SK-N-SH (cell line): ENCODE results near the gene PUS3. TPM values are rescaled to one million over a fixed set of nuclear protein-coding genes. Genes with fewer than 3 reads are reported as not detected.

ENCODE experiments used
- CTCF ChIA-PET: fragments of 300-600, 350-600 bp; formaldehyde crosslinking; extraction: SDS; loops from one replicate; lab custom pipeline; 2021; lab: Yijun Ruan, JAX
- POLR2A ChIA-PET: fragments of 350-600 bp; sonication (Branson Sonifier 250); formaldehyde crosslinking; extraction: SDS; loops from one replicate; lab custom pipeline; 2020; ENCODE audit warnings: antibody characterized with exemption, inconsistent platforms; lab: Yijun Ruan, JAX
- DNase-seq: peaks from one replicate; pipeline ENCODE4 v3.0.0; 2012
- H2AFZ ChIP-seq: fragments of 200-600 bp; sonication (generic); 2 replicates; pipeline ENCODE4 v1.8.1; 2016; ENCODE audit warnings: antibody characterized with exemption, mild to moderate bottlenecking, low read depth
- H3F3A ChIP-seq: fragments of 200-600 bp; sonication (generic); replicated peaks from 2 replicates; pipeline ENCODE3; 2016; ENCODE audit warnings: antibody characterized with exemption, mild to moderate bottlenecking; ENCODE audit not compliant: insufficient read depth
- H3K27ac ChIP-seq, 2 experiments: fragments of 200-500 bp in 1 of 2; fragments of 200-600 bp in 1 of 2; sonication (Bioruptor generic) in 1 of 2; sonication (generic), shearing (Covaris generic) in 1 of 2; 2 replicates each; pipeline versions ENCODE4 v1.5.1 to v1.6.1; 2014 to 2016; ENCODE audit warnings: low read depth in 2 of 2, inconsistent platforms in 1 of 2, low read length in 1 of 2, mild to moderate bottlenecking in 1 of 2, mixed read lengths in 1 of 2
- H3K27me3 ChIP-seq: fragments of 200-600 bp; sonication (generic), shearing (Covaris generic); 2 replicates; pipeline ENCODE4 v1.6.1; 2016; ENCODE audit warnings: mixed run types; ENCODE audit not compliant: insufficient read depth
- H3K36me3 ChIP-seq, 2 experiments: fragments of 200-500 bp in 1 of 2; fragments of 200-600 bp in 1 of 2; sonication (Bioruptor generic) in 1 of 2; sonication (generic) in 1 of 2; replicated peaks in 1 of 2; 2 replicates each; pipeline versions ENCODE3 to v1.5.1; 2014 to 2016; ENCODE audit warnings: low read length in 1 of 2, mild to moderate bottlenecking in 1 of 2; ENCODE audit not compliant: insufficient read depth in 2 of 2, control insufficient read depth in 1 of 2
- H3K4me1 ChIP-seq, 2 experiments: fragments of 200-500 bp in 1 of 2; fragments of 200-600 bp in 1 of 2; sonication (Bioruptor generic) in 1 of 2; sonication (generic), shearing (Covaris generic) in 1 of 2; 2 replicates each; pipeline versions ENCODE4 v1.5.1 to v1.6.1; 2014 to 2016; ENCODE audit warnings: low read depth in 1 of 2, low read length in 1 of 2, mixed run types in 1 of 2; ENCODE audit not compliant: insufficient read depth in 2 of 2, control insufficient read depth in 1 of 2
- H3K4me2 ChIP-seq: fragments of 200-600 bp; sonication (generic), shearing (Covaris generic); 2 replicates; pipeline ENCODE4 v1.6.1; 2017; ENCODE audit warnings: mixed run types
- H3K4me3 ChIP-seq, 2 experiments: fragments of 200-500 bp in 1 of 2; fragments of 200-600 bp in 1 of 2; sonication (Bioruptor generic) in 1 of 2; sonication (generic), shearing (Covaris generic) in 1 of 2; 2 replicates each; pipeline versions ENCODE4 v1.5.1 to v1.8.1; 2014 to 2016; ENCODE audit warnings: low read depth in 2 of 2, inconsistent platforms in 1 of 2, low read length in 1 of 2, mild to moderate bottlenecking in 1 of 2, mixed read lengths in 1 of 2, moderate library complexity in 1 of 2
- H3K79me2 ChIP-seq: fragments of 200-600 bp; sonication (generic); 2 replicates; pipeline ENCODE4 v1.8.1; 2017; ENCODE audit warnings: mild to moderate bottlenecking; ENCODE audit not compliant: insufficient read depth
- H3K9ac ChIP-seq: fragments of 200-600 bp; sonication (generic); 2 replicates; pipeline ENCODE4 v1.6.1; 2017; ENCODE audit warnings: mixed run types
- H3K9me2 ChIP-seq: fragments of 200-600 bp; sonication (generic); 2 replicates; pipeline ENCODE4 v1.6.1; 2017; ENCODE audit warnings: mixed run types
- H3K9me3 ChIP-seq: fragments of 200-600 bp; sonication (generic); 2 replicates; pipeline ENCODE4 v1.6.1; 2017; ENCODE audit warnings: mixed run types, mild to moderate bottlenecking, moderate library complexity
- H4K20me1 ChIP-seq: fragments of 200-600 bp; sonication (generic); 2 replicates; pipeline ENCODE4 v1.6.1; 2017; ENCODE audit warnings: mild to moderate bottlenecking, mixed run types; ENCODE audit not compliant: insufficient read depth
- CHD2 ChIP-seq: fragments of 150-350 bp; IDR thresholded peaks from 2 replicates; pipeline ENCODE4 v1.6.1; 2018; ENCODE audit warnings: low read length; ENCODE audit not compliant: partially characterized antibody
- CTCF ChIP-seq: fragments of 200-600 bp; sonication (generic); IDR thresholded peaks from 2 replicates; pipeline ENCODE4 v1.6.1; 2017; ENCODE audit warnings: antibody characterized with exemption, mild to moderate bottlenecking, moderate library complexity
- EP300 ChIP-seq, 2 experiments: IDR thresholded peaks; 2 replicates each; pipeline versions ENCODE4 v1.4.0 to v1.6.1; 2012; ENCODE audit warnings: borderline replicate concordance in 1 of 2, low read depth in 1 of 2, low read length in 1 of 2
- FOSL2 ChIP-seq: IDR thresholded peaks from 2 replicates; pipeline ENCODE4 v1.4.0; 2012; ENCODE audit warnings: low read depth, mild to moderate bottlenecking, moderate library complexity, borderline replicate concordance
- FOXJ3 ChIP-seq: sonication (generic); formaldehyde crosslinking; IDR thresholded peaks from 2 replicates; pipeline ENCODE4 v1.5.1; 2020; ENCODE audit warnings: mild to moderate bottlenecking, missing genetic modification reagents
- GABPA ChIP-seq: IDR thresholded peaks from 2 replicates; pipeline ENCODE4 v1.4.0; 2012; ENCODE audit warnings: low read depth, mild to moderate bottlenecking
- GATA2 ChIP-seq: sonication (generic); formaldehyde crosslinking; IDR thresholded peaks from 2 replicates; pipeline ENCODE4 v1.5.0; 2020; ENCODE audit warnings: mild to moderate bottlenecking, missing genetic modification reagents
- IRF3 ChIP-seq: fragments of 150-350 bp; IDR thresholded peaks from 2 replicates; pipeline ENCODE4 v1.6.1; 2016; ENCODE audit warnings: mild to moderate bottlenecking, low read depth, low read length
- RAD21 ChIP-seq: IDR thresholded peaks from 2 replicates; pipeline ENCODE4 v1.6.1; 2012; ENCODE audit warnings: mild to moderate bottlenecking, low read length
- RCOR1 ChIP-seq: fragments of 150-350 bp; IDR thresholded peaks from 2 replicates; pipeline ENCODE4 v1.6.1; 2017; ENCODE audit warnings: antibody characterized with exemption, low read length
- RFX5 ChIP-seq: IDR thresholded peaks from 2 replicates; pipeline ENCODE4 v1.6.1; 2012; ENCODE audit warnings: mild to moderate bottlenecking, improper control_type of control experiment, low read length
- SIN3A ChIP-seq: IDR thresholded peaks from 2 replicates; pipeline ENCODE4 v1.6.1; 2012; ENCODE audit warnings: low read depth, mild to moderate bottlenecking, low read length, moderate library complexity, borderline replicate concordance
- SMC3 ChIP-seq: IDR thresholded peaks from 2 replicates; pipeline ENCODE4 v1.6.1; 2012; ENCODE audit warnings: low read depth, low read length, improper control_type of control experiment
- TAF1 ChIP-seq: IDR thresholded peaks from 2 replicates; pipeline ENCODE4 v1.6.1; 2012; ENCODE audit warnings: low read depth, mild to moderate bottlenecking, low read length, moderate library complexity, borderline replicate concordance
- TEAD4 ChIP-seq: IDR thresholded peaks from 2 replicates; pipeline ENCODE4 v1.4.0; 2012; ENCODE audit warnings: mild to moderate bottlenecking, borderline replicate concordance; ENCODE audit not compliant: insufficient read depth
- YY1 ChIP-seq: IDR thresholded peaks from 2 replicates; pipeline ENCODE4 v1.4.0; 2012; ENCODE audit warnings: low read depth, mild to moderate bottlenecking
- WGBS: methylation state at CpG from one replicate; pipeline ENCODE4 v1.1.6; 2017; ENCODE audit warnings: low lambda C conversion rate; 5-methylcytosine and 5-hydroxymethylcytosine counted together
- polyA plus RNA-seq, 3 experiments: library from polyadenylated mRNA; depleted of rRNA; stranded (reverse); fragments of >200 nt; gene quantifications; 2 replicates each; pipeline ENCODE4 v1.2.3, GENCODE V29; 2012
- TF ChIP-seq, protein P1 (sequence below): IDR thresholded peaks from 2 replicates; pipeline ENCODE4 v1.4.0; 2012; ENCODE audit warnings: low read depth, borderline replicate concordance

PUS3 gene
- polyA plus RNA-seq, 1 of the 3 experiments (the other 2 are of a cell fraction), result 7.0 TPM

DNA sequence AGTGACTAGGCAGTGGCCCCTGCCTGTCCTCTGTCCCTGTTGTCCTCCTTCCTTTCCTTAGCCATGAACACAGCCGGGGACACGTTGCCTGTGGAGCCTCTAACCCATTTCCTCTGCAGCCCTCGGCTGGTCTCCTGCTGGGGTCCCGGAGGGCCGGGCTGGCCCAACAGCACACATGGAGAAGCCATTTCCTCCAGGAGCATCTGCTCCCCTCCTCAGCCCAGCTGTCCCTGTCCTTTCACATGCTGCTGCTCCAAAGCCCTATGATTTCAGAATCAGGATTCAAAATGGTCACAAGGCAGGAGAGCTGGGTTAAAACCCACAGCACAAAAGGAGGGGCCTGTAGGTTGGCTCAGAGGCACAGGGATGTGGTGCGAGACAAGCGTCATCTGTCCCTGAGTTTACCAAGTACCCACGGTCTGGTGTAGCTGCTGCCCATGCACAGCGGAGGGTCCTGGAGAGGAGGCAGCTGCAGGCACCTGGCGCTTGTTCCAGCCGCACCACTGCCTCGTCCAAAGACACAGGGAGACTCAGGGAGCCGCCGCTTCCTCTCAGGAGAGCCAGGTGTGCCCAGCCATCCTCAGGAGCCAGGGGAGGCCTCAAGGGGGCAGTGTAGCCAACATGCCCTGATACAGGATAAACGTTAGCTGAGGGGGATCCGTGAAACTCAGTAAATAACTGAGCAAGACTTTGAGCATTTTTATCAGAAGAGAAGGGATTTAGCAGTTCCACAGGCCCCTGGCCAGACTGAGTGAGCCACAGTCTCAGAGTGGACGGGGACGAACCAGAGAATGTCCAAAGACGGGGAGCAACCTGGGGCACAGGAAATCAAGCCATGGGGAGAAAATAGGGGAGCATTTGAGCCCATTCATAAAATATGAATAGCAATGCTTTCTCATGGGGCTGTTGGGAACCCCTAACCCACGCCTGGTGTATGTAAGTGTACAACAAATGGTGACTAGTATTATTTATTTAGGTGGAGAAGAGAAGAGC lies 38.9 kb upstream of the PUS3 start:
- H2AFZ ChIP-seq, result no peak overlapping the region
- WGBS, result 65% methylated on average over 15 of the region's 20 CpGs
- TF ChIP-seq TAF1 (no peak), RAD21 (peak; percentile 64), CTCF (peak; percentile 64), SMC3 (peak; percentile 60)

DNA sequence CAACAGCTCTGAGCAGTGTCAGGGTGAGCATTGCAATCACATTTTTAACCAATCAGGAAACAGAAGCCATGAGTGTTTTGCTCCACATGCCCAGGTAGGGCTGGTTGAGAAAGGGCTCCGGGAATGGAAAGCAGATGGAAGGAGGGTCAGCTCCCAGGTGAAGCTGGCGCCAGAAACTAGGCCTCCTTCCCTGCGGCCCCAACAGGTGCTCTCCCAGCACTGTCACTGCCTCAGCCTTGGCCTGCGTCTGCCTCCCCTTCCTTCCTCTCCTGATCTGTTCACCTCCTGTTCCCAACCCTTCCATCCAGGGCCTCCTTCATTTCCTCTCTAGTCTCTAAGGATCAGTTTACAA lies 38.2 kb upstream of the PUS3 start:
- Histone ChIP-seq H3K27ac (no peak overlapping the region), H3K4me2 (no peak overlapping the region), H3K27me3 (no peaks in the 10 kb centered on the region), H2AFZ (no peak overlapping the region), H3K4me1 (peaks cover 0 to 15% of the 10 kb centered on the region in 2 experiments; a peak in 2 of 4 replicates), H3K9me3 (no peaks in the 10 kb centered on the region), H3K79me2 (no peaks in the 10 kb centered on the region), H3K9ac (no peak overlapping the region), H3K4me3 (no peak overlapping the region), H3F3A (no peaks in the 10 kb centered on the region), H3K9me2 (no peaks in the 10 kb centered on the region), H4K20me1 (no peaks in the 10 kb centered on the region), H3K36me3 (no peaks in the 10 kb centered on the region)
- ChIA-PET POLR2A (interaction anchor here (1.0 kb wide), 1 partner anchor 173 kb away, joined by 3 read pairs; no protein-coding TSS in a partner anchor), CTCF (interaction anchor here (0.7 to 6.0 kb wide), 14 partner anchors 9 to 257 kb away, joined by 3 to 55 read pairs (median 4); no protein-coding TSS in a partner anchor)
- no peak for DNase-seq
- WGBS, result 94% methylated on average over 4 of the region's 4 CpGs
- TF ChIP-seq YY1, result no peak
- no peak for TF ChIP-seq GABPA
- TF ChIP-seq, protein P1, sequence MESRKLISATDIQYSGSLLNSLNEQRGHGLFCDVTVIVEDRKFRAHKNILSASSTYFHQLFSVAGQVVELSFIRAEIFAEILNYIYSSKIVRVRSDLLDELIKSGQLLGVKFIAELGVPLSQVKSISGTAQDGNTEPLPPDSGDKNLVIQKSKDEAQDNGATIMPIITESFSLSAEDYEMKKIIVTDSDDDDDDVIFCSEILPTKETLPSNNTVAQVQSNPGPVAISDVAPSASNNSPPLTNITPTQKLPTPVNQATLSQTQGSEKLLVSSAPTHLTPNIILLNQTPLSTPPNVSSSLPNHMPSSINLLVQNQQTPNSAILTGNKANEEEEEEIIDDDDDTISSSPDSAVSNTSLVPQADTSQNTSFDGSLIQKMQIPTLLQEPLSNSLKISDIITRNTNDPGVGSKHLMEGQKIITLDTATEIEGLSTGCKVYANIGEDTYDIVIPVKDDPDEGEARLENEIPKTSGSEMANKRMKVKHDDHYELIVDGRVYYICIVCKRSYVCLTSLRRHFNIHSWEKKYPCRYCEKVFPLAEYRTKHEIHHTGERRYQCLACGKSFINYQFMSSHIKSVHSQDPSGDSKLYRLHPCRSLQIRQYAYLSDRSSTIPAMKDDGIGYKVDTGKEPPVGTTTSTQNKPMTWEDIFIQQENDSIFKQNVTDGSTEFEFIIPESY, result no peak
- no peak for TF ChIP-seq FOXJ3 (CRISPR knock-in tag)
- no peak for TF ChIP-seq SIN3A
- TF ChIP-seq FOSL2, result no peak
- TF ChIP-seq CTCF, result no peak
- no peak for TF ChIP-seq TEAD4
- no peak for TF ChIP-seq RFX5
- no peak for TF ChIP-seq IRF3
- TF ChIP-seq GATA2, result no peak
- no peak for TF ChIP-seq CHD2
- no peak for TF ChIP-seq RCOR1
- no peak for TF ChIP-seq RAD21
- no peak for TF ChIP-seq SMC3
- TF ChIP-seq EP300 (IDR thresholded peaks at IDR 0.05; ENCODE audit: borderline replicate concordance in 1 of 2, low read depth in 1 of 2, low read length in 1 of 2), result no peak

More for the DNA sequence above, 38.9 kb upstream of the PUS3 start:
- no peaks in the 10 kb centered on the region for H3K9me2 ChIP-seq
- H3K9me3 ChIP-seq, result no peaks in the 10 kb centered on the region
- no peak overlapping the region for H3K27ac ChIP-seq
- H3K27me3 ChIP-seq, result no peaks in the 10 kb centered on the region
- peak; percentile 72 for DNase-seq
- H3K4me1 ChIP-seq, result peaks cover 0 to 13% of the 10 kb centered on the region in 2 experiments; a peak in 1 of 4 replicates
- H3K4me2 ChIP-seq, result no peak overlapping the region
- H3K4me3 ChIP-seq, result no peak overlapping the region; a peak in 1 of 4 replicates
- POLR2A ChIA-PET, result interaction anchor here (1.0 kb wide), 1 partner anchor 172 kb away, joined by 3 read pairs; no protein-coding TSS in a partner anchor
- no peak overlapping the region for H3K9ac ChIP-seq
- H3K79me2 ChIP-seq, result no peaks in the 10 kb centered on the region
- H3K36me3 ChIP-seq, result no peaks in the 10 kb centered on the region
- CTCF ChIA-PET, result interaction anchor here (0.5 to 6.0 kb wide), 28 partner anchors 9 to 269 kb away, joined by 3 to 55 read pairs (median 4); no protein-coding TSS in a partner anchor
- H3F3A ChIP-seq, result no peaks in the 10 kb centered on the region
- no peaks in the 10 kb centered on the region for H4K20me1 ChIP-seq
